ENCODE results near the gene CACNA1I. TPM values are rescaled to one million over a fixed set of nuclear protein-coding genes. Genes with fewer than 3 reads are reported as not detected.

CACNA1I gene
- total RNA-seq, 2 donors from 2014 or later = 0.08 TPM; not detected in 1

DNA sequence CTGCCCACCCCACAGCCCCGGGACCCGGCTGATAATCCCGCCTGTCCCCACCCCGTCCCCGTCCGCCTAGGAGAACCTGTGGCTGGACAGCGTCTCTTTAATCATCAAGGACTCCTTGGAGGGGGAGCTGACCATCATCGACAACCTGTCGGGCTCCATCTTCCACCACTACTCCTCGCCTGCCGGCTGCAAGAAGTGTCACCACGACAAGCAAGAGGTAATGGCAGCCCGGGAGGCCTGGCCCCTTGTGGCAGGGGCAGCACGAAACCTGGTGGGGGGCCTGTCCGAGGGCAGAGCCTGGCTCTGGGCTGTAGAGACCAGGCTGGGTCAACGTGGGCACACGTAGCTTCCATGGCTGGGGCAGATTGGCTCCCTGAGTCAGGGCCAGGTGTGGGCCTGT is 109.1 kb downstream of the CACNA1I start:
- DNase-seq (ENCODE audit: low spot score) = no peak
- TF ChIP-seq CTCF (IDR thresholded peaks at IDR 0.05) = no peak
- Histone ChIP-seq H3K4me3 (no peak overlapping the region), H3K27ac (no peak overlapping the region), H3K27me3 (no peaks in the 10 kb centered on the region), H3K4me1 (no peaks in the 10 kb centered on the region), H3K36me3 (no peaks in the 10 kb centered on the region), H3K9me3 (no peaks in the 10 kb centered on the region)

DNA sequence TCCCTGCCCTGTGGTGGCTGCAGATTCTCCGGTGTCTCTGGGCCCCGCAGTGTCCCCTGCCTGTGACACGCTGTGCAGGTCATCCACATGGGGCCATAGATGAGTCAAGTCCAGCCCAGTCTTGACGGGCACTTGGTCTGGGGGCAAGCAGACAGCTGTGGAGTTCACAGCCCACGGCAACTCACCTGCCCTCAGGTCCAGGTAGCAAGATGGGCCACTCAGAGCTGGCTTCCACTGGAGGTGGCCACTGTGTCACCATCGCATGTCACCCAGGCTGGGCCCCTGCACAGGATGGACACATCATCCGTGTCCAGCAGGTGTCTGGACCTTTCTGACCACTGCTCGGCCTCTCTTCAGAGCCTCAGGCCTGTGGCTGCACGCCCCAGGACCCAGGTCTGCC is 109.9 kb downstream of the CACNA1I start:
- no peak for DNase-seq (ENCODE audit: low spot score)
- H3K27me3 ChIP-seq = peaks cover 0 to 3% of the 10 kb centered on the region in 2 donors
- peaks cover 0 to 3% of the 10 kb centered on the region in 2 donors for H3K4me1 ChIP-seq
- H3K4me3 ChIP-seq = no peak overlapping the region
- no peak overlapping the region for H3K27ac ChIP-seq
- no peak for TF ChIP-seq CTCF (IDR thresholded peaks at IDR 0.05)
- no peaks in the 10 kb centered on the region for H3K36me3 ChIP-seq
- H3K9me3 ChIP-seq = no peaks in the 10 kb centered on the region

GRCh38 chr22:39681038-39681861 is 110.7 kb downstream of the CACNA1I start:
- Histone ChIP-seq H3K4me3 (no peak overlapping the region), H3K27me3 (peaks cover 0 to 5% of the 10 kb centered on the region in 2 donors), H3K9me3 (no peaks in the 10 kb centered on the region), H3K36me3 (no peaks in the 10 kb centered on the region), H3K4me1 (peaks cover 0 to 8% of the 10 kb centered on the region in 2 donors), H3K27ac (no peak overlapping the region)
- DNase-seq (ENCODE audit: low spot score) = no peak
- TF ChIP-seq CTCF (IDR thresholded peaks at IDR 0.05) = no peak

DNA sequence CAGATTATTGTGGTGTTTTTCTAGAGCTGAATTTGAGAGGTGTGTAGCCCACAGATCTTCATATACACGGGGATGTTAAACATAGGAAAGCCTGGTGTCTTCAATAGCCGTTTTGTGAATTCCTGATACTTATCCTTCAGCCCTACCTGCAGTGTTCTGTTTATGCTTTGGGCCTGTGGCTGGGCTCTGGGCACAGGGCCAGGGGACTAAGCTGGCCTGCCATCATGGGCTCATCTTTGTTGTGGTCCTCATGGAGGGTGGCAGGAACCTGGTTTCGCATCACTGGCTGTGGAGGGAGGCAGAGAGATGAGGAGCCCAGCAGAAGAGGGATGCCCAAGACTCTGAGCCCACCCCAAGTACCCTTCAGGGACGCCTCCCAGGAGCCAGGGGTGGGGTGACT is 112.4 kb downstream of the CACNA1I start:
- no peak overlapping the region for H3K4me3 ChIP-seq
- no peaks in the 10 kb centered on the region for H3K36me3 ChIP-seq
- peaks cover 0 to 8% of the 10 kb centered on the region in 2 donors for H3K4me1 ChIP-seq
- no peak overlapping the region for H3K27ac ChIP-seq
- peaks cover 0 to 5% of the 10 kb centered on the region in 2 donors for H3K27me3 ChIP-seq
- H3K9me3 ChIP-seq = no peaks in the 10 kb centered on the region
- TF ChIP-seq CTCF (IDR thresholded peaks at IDR 0.05) = no peak
- DNase-seq (ENCODE audit: low spot score) = no peak

GRCh38 chr22:39683639-39684038 is 113.1 kb downstream of the CACNA1I start:
- no peak overlapping the region for H3K4me3 ChIP-seq
- no peaks in the 10 kb centered on the region for H3K9me3 ChIP-seq
- no peak for DNase-seq (ENCODE audit: low spot score)
- no peak overlapping the region for H3K27ac ChIP-seq
- H3K4me1 ChIP-seq = peaks cover 0 to 8% of the 10 kb centered on the region in 2 donors
- no peaks in the 10 kb centered on the region for H3K36me3 ChIP-seq
- TF ChIP-seq CTCF (IDR thresholded peaks at IDR 0.05) = no peak
- H3K27me3 ChIP-seq = peaks cover 0 to 5% of the 10 kb centered on the region in 2 donors

Measured in right atrium auricular region (tissue), 2 donors.